ENCODE measurements around the gene NLRP1.

NLRP1 gene

DNA sequence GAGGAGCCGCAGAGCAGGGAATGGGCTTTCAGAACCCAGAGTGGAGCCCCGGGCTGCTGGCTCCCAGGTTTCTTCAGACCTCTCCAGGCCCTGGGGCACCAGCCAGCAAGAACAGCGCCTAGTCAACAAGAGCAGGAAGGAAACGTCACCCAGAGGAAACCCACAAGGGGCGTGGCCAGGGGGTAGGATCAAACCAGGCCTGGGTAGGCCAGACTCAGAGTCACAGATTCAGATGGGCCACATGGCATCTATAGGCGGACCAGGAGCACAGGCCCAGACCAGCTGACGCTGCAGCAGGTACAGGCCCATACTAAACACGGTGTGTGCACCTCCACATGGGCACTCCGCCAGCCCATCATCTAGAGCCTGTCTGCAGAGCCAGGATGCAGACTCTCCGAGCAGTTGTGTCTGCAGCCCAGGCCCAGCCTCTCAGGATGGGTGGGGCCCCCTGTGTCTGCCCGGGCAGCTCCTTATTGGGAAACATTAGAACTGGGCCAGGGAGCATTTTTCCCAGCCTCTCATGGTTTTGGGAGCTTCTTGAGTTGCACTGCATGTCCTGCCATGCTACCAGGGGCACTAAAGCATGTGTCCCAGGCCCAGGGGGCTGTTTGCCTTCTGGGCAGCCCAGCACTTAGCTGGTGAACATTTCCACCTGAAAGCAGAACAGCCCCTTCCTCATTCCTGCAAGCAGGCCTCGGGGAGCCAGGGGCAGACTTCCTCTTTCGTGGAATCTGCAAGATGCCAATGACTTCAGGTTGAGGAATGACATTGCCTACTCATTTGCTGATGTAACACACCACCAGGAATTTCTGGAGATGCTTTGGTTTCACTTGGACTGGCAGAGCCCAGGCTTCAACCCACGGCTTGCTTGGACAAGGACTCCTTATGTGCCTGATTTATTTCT lies at the start of gene NLRP1:
TSS of gene NLRP1 (minus strand) at position 127 of the 904 bp plus-strand sequence. CDS start 552 bp downstream, outside the sequence.
- FAIRE-seq: no peak

DNA sequence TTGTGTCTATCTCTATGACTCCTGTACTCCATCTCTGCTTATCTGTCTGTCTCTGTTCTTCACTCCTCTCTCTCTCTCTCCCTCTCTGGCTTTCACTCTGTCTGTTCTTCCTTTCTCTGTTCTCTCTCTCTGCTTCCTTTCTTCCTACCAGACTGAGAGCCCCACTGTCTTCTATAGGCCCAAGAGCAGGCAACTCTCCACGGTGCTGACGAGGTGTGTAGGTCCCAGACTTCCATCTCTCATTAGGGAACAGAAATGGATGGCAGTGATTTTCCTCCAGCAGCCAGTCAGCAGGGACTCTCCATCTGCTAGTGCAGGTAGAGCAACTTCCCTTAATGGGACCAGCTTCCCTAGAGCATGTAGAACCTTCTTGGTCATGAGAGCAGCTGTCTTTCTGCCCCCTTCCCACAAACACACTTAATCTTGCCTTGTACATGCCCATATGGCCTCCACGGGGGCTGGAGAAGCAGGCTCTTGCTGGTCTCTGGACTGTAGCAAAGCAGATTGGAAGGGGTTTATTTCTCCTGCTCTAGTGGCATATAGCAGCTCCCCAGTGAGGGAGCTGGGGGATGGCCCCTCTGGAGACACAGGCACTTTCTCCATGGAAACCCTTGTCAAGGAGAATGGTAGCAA lies 47.8 kb upstream of the NLRP1 start:
- no peak for FAIRE-seq

- FAIRE-seq: no peak
Measured at GRCh38 chr17:5630434-5630833, 46.1 kb upstream of the NLRP1 start.

GRCh38 chr17:5629128-5629527 lies 44.8 kb upstream of the NLRP1 start:
- FAIRE-seq: no peak

DNA sequence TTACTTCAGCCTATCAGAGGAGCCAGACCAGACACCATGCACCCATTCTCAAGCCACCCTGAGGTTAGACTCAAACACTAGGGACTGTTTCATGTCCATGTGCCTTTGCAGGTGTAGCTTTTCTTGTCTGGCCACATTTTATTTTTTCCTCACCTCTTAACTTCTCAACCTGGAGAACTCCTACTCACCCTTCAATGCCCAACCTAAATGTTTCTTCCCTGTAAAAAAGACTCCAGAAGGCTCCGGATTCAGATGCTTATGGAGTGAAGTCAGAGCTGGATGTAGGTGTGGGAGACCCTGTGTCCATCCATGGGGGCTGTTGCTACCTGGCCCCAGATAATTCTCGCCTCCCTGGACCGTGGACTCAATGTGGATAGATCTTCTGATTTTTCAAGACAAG lies 44.0 kb upstream of the NLRP1 start:
- FAIRE-seq: no peak

GRCh38 chr17:5624211-5624610 lies 39.9 kb upstream of the NLRP1 start:
- FAIRE-seq: no peak

- no peak for FAIRE-seq
Measured at GRCh38 chr17:5621729-5622128, 37.4 kb upstream of the NLRP1 start.

DNA sequence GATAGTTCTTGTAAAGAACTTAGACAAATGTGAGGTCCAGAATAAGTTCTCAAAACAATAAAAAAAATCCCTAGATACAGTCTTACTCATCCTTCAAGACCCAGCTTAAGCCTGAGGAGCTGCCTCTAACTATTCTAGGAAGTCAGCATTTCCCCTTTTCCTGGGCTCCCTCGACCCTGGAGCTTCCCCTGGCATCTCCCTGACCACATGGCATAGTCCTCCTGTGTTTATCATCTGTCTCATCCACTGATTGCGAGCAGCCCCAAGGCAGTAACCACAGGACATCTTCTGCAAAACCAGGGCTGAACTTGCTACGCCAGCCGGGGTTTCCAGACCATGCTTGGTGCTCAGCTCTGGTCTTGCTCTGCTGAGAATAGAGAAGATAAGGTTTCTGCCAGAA lies 36.7 kb upstream of the NLRP1 start:
- no peak for FAIRE-seq

DNA sequence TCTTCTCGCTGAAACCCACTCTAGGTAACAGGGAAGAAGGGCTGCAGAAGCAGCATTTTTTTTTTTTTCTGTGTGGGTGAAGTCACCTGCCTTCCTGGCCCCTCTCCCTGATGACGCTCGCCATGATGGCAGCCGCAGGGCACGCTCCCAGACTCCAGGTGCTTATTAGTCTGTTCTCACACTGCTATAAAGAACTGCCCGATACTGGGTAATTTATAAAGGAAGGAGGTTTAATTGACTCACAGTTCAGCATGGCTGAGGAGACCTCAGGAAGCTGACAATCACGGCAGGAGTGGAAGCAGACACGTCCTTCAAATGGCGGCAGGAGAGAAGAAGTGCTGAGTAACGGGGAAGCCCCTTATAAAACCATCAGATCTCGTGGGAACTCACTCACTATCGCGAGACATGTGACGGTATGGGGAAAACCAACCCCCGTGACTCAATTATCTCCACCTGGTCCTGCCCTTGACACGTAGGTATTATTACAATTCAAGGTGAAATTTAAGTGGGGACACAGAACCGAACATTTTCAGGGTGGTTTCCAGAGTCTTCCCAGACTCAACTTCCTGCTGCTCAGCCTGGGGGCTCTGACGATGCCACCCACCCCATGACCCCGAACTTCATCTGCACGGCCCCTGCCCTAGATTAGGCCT lies 34.9 kb upstream of the NLRP1 start:
- no peak for FAIRE-seq

DNA sequence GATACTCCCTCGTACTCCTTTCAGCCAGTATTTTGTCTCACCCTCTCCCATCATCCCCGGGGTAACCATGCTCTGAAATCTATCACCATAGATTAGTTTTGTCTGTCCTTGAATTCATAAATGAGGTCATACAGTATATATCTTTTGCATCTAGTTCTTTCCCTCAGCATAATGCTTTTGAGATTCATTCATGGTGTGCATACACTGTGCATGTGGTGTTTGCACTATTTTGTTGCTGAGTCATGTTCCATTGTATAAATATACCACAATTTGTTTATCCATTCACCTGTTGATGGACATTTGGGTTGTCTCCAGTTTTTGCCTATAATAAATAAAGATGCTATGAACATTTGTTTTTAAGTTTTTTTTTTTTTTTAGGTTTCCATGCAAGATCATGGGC lies 34.2 kb upstream of the NLRP1 start:
- no peak for FAIRE-seq

DNA sequence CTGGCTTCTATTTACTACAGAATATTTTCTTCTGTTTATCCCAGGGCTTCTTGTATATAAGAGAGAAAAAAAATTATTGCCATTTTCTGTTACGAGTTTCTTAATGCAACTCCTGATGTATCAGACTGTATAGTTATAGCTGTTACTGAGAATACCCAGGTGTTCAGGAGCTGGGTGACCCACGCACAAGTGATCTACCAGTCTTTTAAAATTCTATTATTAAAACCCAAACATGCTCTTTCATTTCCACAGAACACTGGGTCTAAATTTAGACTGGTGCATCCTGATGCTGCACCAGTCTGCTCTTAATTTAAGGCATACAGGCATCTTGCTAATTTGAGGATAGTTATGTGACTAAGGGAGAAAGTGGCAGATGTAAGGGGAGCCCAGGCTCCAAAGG lies 31.2 kb upstream of the NLRP1 start:
- no peak for FAIRE-seq

DNA sequence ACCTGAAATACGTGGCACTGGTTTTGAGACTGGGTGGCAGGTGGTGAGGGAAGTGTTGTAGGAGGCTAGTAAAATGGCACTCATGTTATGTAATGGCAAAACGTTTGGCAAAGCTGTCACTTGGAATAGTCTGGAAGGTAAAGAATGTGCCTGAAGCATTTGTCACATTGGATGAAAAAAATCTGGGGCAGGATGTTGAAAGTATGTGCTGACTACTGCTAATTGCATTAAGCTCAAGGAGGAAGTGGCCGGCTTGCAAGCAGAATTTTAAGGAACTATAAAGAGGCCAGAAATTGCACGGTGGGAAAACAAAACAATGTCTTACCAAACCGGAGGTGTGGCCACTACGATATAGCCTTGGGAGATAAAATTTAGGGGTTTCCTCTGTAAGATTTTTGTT lies 26.6 kb upstream of the NLRP1 start:
- no peak for FAIRE-seq

- no peak for FAIRE-seq
Measured at GRCh38 chr17:5608399-5609112, 24.2 kb upstream of the NLRP1 start.

DNA sequence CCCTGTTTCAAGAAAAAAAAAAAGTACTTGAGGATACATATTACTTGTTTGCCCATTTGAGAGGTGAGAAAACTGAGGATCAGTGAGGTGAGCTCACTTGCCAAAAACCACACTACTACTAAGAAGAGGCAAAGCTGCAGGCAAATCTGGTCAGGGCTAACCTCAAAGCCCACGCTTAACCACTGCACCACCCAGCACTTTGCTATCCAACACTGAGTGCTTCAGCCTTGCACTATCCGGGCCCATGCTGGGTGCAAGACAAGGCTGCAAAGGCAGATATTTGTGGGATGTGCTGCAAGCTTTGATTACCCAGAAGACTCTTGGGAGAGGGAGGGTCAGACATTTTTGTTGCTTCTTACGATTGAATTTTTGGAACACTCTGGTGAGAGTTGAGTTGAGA lies 23.6 kb upstream of the NLRP1 start:
- no peak for FAIRE-seq

GRCh38 chr17:5605452-5605851 lies 21.1 kb upstream of the NLRP1 start:
- FAIRE-seq: no peak

DNA sequence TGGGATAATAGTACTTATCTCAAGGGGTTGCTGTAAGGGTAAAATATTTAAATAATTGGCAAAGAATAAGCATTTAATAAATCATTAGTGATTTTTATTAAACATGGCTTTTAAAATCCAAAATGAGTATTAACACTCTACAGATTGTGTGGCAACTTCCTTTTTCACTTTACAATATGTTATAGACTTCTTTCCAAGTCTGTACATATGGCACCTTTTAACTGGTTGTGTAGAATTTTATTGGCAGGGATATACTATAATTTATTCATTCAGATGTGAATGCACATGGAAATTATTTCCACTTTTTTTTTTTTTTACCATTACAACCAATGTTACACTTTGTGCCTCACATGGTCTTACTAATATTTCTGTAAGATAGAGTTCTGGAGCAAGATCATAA lies 15.7 kb upstream of the NLRP1 start:
- FAIRE-seq: no peak

DNA sequence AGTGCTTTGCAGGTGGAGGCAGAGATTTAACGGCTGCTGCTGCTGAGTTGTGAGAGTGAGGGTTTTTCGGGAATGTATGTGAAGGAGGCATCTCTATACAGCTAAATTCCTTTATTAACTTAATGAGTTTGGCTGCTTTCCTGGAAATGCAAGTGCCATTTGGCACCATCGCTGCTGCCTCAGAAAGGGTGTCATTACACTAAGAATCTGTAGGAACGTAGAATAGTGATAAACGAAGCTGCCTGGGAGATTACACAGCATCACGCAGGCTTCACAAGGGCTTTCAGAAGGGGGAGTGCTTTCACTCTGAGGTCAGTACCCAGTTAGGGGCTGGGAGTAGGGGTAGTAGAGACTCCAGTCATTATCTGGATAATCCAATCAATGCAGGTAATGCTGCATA lies 14.1 kb upstream of the NLRP1 start:
- FAIRE-seq: no peak

DNA sequence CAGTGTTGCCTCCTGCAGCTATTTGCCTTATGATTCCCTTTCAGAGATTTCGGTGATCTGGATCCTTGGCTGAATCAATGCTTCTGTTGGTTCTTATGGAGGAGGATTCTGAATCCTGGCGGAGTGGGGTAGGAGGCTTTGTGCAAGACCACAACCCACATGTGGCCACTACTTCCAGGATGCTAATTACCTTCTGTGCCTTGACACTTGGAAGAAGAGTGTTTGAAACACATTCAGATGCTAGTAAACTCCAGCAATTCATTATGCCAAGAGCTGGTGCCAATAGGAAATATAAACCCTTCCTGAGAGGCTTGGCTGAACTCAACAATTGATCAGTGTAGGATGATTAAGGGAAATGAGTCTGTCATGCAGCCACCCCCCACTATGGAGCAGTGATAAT lies 12.1 kb upstream of the NLRP1 start:
- no peak for FAIRE-seq

- FAIRE-seq: no peak
Measured at GRCh38 chr17:5595831-5596230, 11.5 kb upstream of the NLRP1 start.

DNA sequence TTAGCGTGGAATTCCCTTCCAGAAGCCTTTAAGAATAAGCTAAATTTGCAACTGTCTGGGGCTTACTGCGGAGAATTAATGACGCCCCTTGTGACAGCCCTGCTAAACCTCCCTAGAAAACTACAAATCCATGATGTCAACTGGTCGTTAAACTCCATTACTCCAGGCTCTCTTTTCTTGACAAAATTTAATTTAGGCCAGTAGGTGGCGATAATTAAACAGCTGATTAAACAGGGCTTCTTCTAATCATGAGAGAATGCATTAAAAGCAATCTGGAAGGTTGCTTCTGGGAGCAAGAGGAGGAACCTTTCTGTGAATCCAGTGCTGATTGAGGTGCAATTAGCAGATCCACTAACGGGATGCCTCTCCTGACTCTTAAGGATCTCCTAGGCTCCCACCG lies 8.1 kb upstream of the NLRP1 start:
- FAIRE-seq: peak; percentile 57

GRCh38 chr17:5591966-5592365 lies 7.7 kb upstream of the NLRP1 start:
- FAIRE-seq: no peak

GRCh38 chr17:5588584-5588983 lies 4.3 kb upstream of the NLRP1 start:
- FAIRE-seq: no peak

DNA sequence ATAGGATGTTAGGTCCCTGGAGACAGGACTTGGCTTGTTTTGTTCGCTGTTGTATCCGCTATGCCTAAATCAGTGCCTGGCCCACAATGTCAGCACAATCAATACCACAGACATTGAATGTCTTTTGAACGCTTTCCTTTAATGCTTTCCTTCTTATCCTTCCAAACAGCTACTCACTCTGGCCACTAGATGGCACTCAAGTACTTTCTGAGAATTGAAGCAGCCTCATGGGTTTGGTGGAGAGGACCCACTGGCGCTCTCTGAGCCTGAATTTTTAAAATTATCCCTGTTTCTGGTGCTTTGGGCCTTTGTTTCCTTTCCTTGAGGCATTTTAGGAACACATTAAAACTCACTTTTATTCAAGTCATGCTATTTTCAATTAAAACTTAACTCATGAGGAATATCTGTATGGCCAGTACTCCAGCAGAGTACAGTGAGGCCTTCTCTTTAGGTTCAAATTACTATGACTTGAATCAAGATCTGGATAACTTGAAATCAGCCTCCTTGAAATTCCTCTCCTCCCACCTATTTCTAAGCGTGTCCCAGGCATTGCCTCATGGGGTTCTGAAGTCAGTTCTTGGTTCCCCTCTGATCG lies 3.2 kb upstream of the NLRP1 start:
- FAIRE-seq: peak; percentile 81

Data from G401.6 (cell line).